Adrenal gland (tissue), 5 donors: ENCODE results near the gene DCTPP1.

Source experiments
- CTCF ChIP-seq, 6 experiments: fragments of 450-650 bp in 4 of 6; fragments of 200-600 bp in 2 of 6; sonication (generic) in 1 of 6; IDR thresholded peaks; 1 replicate in 5 of 6; 2 replicates in 1 of 6; pipeline versions ENCODE4 v1.5.1 to v1.8.0; 2016 to 2021; ENCODE audit warnings: antibody characterized with exemption in 6 of 6, mild to moderate bottlenecking in 2 of 6, moderate library complexity in 1 of 6
- POLR2A ChIP-seq, 2 donors: fragments of 450-650 bp; IDR thresholded peaks; one replicate each; pipeline ENCODE4 v1.6.1; 2017; ENCODE audit warnings: antibody characterized with exemption in 2 of 2, mild to moderate bottlenecking in 2 of 2, moderate library complexity in 1 of 2
- donor health status: DM: no; HTN: no; CAD: no.

- peak in 1 of 6 experiments; percentile 35 for TF ChIP-seq CTCF (IDR thresholded peaks at IDR 0.05)
- no peak for TF ChIP-seq POLR2A (IDR thresholded peaks at IDR 0.05)
These were observed 669 bp upstream of the DCTPP1 start for GRCh38 chr16:30430428-30430970.
